HG02870 (cell line): ENCODE data around the gene FXYD2.

Source experiments
- ATAC-seq: cut with Tn5 transposase; IDR thresholded peaks from one replicate; pipeline ENCODE4 v1.9.1; 2021; ENCODE audit warnings: mild to moderate bottlenecking, moderate library complexity; ENCODE audit not compliant: unreplicated experiment

Gene FXYD2

DNA sequence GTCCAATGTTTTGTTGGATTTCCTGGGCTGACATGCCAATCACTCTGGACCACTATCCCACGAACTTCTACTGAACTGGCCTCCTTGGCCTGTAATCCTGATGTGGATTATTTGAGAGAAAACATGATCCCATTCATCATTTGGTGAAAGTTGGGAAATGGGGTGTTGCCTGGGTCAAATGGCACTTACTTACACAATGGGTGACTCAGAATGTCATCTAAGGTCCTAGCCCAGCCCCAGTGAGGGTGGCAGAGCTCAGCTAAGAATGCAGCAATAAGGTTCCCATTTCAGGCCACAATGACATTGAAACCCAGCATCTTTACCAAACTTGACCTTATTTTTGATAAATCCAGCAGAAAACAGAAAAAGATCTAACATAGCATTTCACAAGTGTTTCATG, 19.5 kb downstream of the FXYD2 start:
- no peak for ATAC-seq

DNA sequence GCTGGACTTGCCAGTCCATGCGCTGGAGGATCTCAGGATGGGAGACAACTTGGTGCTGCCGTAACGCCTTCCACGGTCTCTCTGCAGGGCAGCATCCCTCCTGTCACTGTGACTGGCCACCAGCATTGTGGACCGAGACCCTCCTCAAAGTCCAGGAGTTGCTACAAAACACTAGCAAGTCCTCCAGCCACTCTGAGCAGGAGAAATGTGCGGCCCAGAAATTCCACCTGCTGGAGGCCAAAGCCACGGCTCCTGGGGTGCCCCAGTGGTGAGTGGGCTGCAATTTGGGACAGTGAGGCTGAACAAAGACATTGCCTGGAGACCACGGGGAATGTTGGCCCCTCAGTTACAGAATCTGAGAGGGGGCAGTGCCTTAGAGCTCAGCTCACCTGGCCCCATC, 20.6 kb downstream of the FXYD2 start:
- no peak for ATAC-seq

DNA sequence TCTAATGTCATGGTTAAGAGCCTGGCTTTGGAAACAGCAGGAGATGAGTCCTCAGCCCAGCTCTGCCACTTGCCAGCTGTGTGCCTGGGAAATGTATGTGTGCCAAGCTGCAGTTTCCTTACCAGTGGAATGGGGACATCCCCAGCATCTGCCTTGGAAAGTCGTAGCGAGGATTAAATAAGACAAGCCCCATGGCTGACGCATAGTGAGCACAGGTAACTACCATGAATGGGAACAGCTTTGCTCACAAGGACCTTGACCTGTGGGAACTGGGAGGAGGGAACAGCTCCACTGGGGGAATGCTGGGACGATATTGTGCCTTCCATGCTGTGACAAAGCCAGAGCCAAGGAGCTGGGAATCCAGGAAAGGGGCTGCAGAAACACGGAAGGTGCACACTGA, 24.9 kb downstream of the FXYD2 start:
- ATAC-seq = no peak

DNA sequence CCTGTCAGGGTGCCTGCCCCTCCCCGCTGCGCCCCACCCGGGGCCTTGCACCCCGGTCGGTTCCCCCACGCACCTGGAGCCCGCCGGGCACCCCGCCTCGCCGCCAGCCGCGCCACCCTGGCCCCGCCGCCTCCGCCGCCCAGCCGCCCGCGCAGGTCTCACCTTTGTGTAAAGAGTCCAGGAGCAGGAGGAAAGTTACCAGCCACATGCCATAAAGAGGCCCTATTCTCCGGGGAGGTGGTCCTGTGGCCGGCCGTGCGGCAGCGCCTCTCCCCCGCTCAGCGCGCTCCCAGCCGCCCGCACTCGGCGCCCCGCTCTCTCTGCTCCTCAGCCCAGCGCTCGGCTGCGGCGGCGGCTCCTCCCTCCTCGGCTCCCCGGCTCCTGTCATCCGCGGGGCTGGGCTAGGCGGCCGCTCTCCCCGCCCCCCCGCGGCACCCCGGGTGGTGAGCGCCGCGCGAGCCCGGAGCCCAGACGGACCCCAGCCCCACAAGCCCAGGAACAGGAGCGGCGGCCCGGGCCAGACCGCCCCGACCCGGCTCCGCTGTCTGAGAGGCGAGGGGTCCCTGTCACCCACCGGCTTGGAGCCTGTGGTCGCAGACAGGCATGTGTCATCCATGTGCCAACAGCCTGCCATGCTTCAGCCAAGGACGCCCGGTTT, 27.5 kb downstream of the FXYD2 start, which contains the start of gene DSCAML1:
DSCAML1 (minus strand) TSS at position 345 of the 658 bp plus-strand sequence; CDS start at position 208, 137 bp downstream.
- no peak for ATAC-seq

DNA sequence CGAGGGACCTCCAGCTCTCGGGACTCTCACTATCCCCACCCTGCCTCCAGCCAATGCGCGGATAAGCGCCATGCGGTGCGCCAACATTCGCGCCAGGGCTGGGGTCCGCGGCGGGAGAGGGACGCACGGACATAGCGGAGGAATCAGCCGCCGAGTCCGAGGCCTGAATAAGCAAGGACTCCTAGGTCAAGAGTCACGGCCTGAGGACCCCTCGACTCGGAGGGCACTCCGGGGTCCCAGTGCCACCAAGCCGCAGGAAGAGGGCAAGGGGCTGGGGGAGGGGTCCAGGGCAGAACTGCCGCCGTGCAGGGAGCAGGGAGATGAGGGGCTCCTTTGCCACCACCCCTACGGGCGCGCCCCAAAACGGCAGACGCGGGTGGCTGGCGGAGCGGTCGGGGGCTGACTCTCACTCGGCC, 28.1 kb downstream of the FXYD2 start:
- no peak for ATAC-seq

DNA sequence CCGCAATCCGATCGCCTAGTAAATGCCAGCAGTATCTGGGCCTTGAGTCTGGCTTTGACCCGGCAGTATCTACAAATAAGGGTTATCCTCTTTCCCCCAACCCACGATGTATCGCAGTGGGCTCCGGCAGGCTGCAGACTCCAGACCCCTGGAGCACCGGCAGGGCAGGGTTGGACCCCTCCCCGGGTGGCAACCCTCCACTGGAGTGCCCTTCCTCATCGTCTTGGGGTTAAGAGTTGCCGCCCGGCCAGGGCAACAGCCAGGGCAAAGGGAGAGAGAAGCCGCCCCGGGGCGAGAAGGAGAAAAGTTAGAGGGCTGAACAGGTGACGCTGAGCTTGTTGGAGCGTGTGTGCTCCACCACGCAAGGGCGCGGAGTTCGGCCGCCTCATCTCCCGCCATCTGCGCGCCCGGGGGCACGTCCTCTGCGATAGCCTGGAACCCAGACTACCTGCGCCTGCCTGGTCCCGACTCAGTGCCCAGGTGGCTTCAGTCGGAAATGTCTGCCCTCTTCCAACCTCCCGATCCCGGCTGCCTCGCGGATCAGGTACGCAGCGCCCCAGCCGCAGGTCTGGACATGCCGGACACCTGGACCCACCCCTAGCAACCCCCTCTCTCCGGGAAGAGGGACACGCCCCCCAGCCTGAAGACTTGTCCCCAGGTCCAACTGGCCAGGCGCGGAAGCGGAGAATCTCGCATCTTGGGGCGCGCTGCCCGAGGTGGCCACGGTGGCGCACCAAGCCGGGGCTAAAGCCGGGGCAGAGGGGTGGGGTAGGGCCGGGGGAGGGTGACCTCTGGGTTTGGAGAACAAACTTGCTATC, 28.7 kb downstream of the FXYD2 start:
- ATAC-seq = no peak

DNA sequence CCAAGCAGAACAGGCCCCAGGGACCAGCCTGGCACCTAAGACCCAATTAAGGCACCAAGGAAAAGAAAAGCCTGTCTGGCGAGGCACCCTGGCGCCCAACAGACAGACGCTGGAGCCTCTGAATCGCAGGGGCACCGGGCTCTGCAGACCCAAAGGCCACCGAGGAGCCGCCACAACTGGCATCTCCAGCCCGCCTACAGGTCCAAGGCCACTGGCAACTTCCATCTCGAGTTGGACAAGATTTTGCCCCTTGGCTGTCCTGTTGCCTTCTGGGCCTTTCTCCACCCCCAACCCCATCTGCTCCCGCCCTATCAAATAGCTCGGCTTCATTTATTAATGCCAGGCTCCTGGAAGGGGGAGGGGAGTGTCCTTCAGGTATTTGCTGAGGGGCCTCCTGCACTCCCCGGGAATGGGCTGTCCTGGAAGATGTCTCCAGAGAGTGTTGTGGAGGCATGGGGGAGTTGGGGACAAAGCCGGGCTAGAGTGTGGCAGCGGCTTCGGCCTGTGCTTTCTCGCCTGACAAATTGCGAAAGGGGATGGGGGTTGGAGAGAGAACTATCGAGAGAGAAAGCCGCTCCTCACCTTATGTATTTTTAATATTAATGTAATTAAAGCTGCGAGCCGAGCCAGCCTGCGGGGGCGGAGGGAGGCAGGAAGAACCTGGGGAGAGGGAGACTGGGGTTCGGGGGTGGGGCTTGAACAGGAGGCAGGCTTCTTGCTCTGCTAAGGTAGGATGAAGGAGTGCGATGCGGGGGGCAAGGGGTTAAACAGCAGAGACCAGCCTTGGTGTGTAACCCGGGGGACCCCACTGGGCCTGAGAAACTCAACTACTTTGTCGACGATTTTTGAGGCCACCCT, 29.5 kb downstream of the FXYD2 start:
- ATAC-seq = no peak

DNA sequence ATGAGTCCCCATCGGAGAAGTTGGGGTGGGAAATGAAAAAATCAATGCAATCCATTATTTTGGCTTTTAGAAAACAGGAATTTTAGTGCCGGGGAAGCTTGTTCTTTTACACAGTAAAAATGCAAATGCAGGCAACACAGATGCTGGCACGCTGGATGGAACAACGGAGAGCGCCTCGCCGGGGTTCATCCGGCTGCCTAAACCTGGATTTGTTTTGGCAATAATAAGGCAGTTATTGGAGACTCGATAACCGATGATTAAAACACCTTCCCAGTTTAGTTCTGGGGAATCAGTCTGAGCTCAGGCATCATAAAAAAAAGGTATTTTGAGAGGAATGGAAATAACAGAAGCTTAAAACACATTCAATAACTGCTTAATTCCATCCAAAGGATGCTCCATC, 30.4 kb downstream of the FXYD2 start:
- ATAC-seq = no peak

DNA sequence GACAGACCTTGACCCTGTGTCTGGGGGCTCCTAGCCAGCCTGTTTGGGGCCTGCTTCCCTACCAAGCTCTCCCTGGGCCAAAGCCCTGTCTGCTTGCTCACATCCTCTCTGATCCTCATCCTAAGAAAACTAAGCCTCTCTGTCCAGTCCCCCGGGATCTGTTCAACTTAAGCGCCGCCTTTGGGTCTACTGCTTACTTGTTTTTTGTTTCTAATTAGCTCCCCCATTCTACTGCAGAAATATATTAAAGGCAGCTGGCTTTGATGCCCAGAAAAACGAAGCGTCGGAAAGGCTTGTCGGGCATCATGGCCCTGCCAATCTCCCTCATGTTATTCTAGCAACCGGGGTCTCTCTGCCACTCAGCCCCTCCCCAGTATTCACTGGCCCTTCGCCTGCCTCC, 31.0 kb downstream of the FXYD2 start:
- no peak for ATAC-seq

DNA sequence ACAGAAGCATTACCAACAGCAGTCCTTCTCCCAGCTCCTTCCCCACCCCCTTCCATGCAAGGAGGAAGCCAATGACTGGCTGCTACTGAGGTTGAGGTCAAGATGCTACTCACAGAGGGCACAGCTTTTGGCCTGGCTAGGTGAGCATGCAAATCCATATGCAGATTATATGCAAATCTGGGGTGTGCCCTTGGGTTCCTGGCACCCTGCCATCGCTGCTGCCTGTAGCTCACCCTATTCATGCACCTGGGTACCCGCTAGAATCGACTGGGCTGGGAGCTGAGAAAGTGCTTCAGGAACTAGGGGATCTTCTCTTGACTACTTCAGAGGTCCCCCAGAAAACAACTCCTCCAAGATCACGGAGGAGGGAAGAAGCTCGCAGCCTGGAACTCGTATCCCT, 31.6 kb downstream of the FXYD2 start:
- no peak for ATAC-seq

DNA sequence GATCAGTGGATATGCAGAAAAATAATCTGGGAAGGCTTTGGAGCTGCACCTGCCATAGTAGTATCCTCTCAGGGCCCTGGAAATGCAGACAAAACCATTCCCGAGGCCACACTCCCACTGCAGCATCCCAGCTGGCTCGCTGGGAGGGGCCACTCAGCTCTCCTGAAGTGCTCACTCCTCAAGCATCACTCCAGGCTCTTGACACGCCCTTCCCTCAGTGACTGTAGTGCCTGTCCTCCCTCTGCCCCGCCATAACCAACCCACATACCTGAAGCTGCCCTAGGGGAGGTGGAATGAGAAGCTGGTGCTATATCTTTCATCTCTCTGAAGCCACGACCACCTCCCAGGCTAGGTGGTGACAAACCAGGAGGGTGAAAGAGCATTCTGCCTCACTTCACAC, 32.3 kb downstream of the FXYD2 start:
- ATAC-seq = no peak

DNA sequence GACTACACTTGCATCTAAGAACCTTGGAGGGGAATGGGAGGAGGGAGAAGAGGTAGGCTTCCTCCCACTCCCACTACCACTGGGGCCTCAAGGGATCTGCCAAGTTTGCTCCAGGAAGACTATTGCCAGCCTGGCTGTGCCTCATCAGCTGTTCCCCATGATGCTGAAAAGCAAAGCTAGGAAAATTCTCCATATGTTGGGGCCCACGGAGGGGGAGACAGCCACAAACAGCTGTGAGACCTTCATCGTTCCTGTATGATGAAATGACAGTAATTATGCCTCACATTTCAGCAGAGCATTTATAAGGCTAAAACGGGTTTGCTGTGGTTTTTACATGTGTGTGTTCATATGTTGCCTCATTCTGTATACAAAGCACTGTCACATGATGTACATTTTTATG, 34.3 kb downstream of the FXYD2 start:
- ATAC-seq = no peak

DNA sequence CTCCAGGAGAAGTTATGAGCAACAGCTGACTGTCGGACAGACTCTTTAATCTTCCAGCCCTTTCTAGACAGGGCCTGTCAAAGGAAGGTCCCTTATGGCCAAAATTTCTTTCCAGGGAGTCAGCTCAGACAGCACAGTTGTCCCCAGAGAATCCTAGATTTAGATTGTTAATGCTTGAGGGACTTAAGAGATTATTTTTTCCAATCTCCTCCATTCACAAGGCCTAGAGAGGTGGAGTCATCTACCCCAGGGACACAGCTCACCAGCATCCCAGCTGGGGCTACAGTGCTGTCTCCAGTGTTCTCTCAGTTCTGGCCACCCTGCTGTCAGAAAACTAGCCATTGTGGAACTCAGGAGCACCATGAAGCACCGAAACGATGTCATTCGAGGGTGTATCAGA, 35.3 kb downstream of the FXYD2 start:
- ATAC-seq = no peak

DNA sequence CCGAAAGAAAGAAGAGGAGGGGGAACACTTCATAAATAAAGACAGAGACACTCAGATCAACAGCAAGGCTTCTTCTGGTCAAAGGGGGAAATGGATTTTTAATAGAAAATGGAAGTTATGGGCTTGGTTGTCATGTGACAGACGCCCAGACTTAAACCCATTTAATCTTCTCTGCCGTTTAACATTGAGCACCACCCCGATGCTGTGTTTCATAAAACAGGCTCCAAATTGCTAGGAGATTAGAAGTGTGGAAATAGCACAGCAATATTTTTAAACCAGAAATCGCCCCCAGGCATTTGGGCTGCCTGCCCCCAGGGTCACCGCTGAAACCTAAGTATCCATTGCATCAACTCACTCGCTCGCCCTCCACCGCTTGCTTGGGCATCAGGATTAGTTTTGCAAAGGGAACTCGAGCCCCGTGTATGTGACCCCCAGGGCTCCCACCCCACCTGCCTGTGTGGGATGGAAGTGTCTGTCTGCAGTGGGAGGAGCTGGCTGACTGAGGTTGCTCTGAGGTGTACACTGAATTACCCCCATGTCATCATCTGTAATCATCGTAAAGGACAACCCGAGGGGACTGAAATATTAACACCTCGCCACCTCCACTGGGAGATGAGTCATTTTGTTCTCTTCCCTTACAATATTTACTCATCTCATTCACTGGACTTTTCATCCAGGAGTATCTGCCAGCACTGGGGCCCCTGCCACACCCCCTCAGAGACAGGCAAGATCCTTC, 38.2 kb downstream of the FXYD2 start:
- ATAC-seq = no peak

DNA sequence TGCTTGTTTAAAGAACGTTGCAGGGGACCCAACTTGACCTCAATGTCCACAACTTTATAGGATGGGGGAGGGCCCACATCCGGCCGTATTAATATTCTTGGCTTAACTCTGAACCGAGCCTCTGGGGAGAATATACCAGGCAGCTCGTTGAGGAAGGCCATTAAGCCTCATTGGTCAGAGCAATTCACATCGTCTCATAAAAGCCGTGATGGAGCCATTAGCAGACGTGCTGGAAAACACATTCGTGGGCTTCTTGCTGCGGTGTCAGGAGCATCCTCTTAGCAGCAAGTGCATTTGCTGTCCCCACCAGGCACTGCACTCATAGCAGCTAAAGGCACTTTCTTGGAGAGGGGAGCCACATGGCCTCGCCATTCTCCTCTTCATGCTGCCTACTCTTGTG, 42.4 kb downstream of the FXYD2 start:
- ATAC-seq = no peak

DNA sequence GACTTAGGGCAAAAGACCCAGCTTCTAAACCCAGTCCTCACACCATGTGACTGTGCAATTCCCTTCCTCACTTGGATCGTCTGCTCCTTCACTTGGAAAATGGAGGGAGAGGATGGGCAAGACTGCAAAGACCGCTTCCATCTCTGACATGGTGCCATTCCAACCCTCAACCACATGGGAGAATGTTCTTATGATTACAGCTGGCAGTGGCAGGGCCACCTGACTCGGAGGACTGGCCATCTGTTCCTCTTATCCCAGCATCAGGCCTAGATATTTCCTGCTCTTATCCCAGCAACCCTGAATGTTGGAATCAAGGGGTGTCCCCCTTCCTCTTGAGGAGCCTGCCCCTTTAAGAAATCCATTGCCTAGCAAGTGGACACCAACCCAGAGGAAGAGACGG, 42.9 kb downstream of the FXYD2 start:
- no peak for ATAC-seq

DNA sequence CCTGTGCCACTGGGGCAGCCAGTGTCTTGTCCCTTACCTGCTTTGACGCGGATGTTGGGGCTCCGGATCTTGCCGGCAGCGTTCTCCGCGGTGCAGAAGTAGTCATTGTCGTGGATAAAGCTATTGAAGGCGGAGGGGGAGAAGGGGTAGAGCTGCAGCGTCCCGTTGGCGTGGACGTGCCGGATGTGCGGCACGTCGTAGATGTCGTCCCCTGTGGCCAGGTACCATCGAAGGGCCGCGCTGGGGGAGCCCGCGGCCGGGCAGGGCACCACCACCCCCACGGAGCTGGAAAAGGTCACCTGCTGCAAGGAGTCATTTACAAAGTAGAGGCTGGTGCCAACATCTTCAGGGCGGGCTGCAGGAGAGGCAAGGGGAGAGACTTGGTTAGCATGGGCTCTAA, 44.1 kb downstream of the FXYD2 start:
- no peak for ATAC-seq

DNA sequence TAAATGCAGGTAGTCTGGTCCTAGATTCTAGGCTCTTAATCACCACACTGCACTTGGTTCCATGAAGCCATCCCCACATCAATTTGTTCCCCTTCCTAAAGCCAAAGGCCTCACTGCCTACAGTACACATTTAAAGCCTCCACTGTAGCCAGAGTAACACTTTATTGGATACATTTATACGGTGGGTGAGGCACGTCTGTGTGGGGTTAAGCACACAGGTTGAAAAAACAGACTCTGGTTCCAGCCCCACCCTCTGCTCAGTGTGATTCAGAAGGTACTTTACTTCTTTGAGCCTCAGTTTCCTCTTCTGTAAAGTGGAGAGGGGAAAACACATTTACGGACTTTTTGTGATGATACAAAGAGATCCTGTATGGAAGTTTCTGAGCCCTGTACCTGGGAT, 50.0 kb downstream of the FXYD2 start:
- no peak for ATAC-seq

DNA sequence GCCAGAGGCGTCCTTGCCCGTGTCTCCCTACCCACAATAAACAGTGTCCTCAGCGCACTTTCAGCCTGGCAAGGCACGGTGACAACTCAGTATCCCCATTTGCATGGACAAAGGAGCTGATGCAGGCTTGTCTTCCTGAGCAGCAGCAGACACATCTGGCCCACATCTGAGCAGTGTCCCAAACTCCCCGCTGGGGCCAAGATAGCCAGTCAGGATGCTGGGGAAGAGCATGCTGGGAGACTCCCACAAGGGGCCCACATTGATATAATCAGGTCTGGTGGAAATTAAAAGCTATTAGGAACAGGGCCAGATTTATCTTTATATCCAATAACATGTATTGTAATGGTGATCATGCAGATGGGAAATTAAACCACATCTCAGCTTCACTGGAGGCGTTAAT, 52.2 kb downstream of the FXYD2 start:
- ATAC-seq = no peak

DNA sequence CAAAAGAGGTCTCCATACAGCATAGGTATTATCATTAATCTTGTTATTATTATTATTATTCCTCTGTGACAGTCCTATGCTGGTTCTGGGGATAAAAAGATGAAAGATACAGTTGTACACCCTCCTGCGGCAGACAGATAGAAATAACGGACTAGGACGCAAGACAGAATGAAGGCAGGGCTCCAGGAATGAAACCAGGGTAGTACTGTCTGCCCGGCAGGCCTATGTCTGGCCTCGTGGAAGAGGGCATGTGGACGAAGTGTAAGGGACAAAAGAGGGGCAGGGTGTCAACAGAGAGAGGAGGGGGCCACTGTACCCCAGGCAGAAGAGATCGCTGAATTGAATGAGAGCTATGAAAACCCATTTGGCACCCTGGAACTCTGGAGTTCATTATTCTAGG, 52.7 kb downstream of the FXYD2 start:
- no peak for ATAC-seq

DNA sequence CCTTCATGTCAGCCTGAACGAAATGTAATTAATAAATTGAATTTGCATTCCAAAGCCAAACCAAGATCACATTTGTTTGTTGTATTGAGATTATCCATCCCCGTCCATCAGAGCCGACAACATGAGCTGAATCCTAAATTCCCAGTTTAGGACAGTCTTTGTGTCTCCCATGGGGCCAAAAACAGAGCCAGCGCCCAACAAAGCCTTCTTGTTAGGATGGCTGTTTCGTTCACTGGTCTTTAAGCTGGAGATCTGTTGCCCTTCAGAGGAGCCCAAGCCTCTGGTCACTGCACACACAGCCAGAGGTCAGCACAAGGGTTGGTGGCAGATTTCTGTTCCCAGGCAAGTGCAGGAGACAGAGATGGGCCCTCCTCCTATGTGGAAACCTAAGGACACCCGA, 53.3 kb downstream of the FXYD2 start:
- ATAC-seq = no peak
